Breast epithelium (tissue), 4 donors: ENCODE results near the gene ABTB2. TPM values are rescaled to one million over a fixed set of nuclear protein-coding genes. Genes with fewer than 3 reads are reported as not detected.
A peak's percentile ranks its signal among the peaks of the same experiment; 100 is the strongest.

Source experiments
- DNase-seq, 2 donors: peaks; one replicate each; pipeline ENCODE4 v3.0.0-alpha.2; 2019; ENCODE audit warnings: low spot score in 2 of 2
- H3K27ac ChIP-seq, 2 donors: fragments of 200-600 bp; sonication (generic) in 1 of 2; one replicate each; pipeline ENCODE4 v1.5.1; 2016 to 2019; ENCODE audit warnings: mild to moderate bottlenecking in 1 of 2
- H3K27me3 ChIP-seq, 2 donors: fragments of 200-600 bp; sonication (generic) in 1 of 2; one replicate each; pipeline versions ENCODE4 v1.5.1 to v1.6.0; 2017 to 2019; ENCODE audit warnings: control low read depth in 1 of 2, mild to moderate bottlenecking in 1 of 2
- H3K36me3 ChIP-seq: fragments of 200-600 bp; one replicate; pipeline ENCODE4 v1.5.1; 2019
- H3K4me1 ChIP-seq, 2 donors: fragments of 200-600 bp; sonication (generic); one replicate each; pipeline ENCODE4 v1.5.1; 2016 to 2019; ENCODE audit warnings: control low read depth in 1 of 2
- H3K4me3 ChIP-seq, 3 donors: fragments of 200-600 bp; sonication (generic); 1 replicate in 2 of 3; 2 replicates in 1 of 3; pipeline ENCODE4 v1.5.1; 2016 to 2019; ENCODE audit warnings: mild to moderate bottlenecking in 3 of 3, moderate library complexity in 2 of 3
- H3K9me3 ChIP-seq, 2 donors: fragments of 200-600 bp; sonication (generic) in 1 of 2; one replicate each; pipeline ENCODE4 v1.5.1; 2016 to 2019; ENCODE audit warnings: control low read depth in 1 of 2
- CTCF ChIP-seq, 3 donors: fragments of 450-650 bp; IDR thresholded peaks; one replicate each; pipeline ENCODE4 v1.5.1; 2016 to 2017; ENCODE audit warnings: antibody characterized with exemption in 3 of 3, mild to moderate bottlenecking in 3 of 3, moderate library complexity in 3 of 3
- POLR2A ChIP-seq: fragments of 450-650 bp; IDR thresholded peaks from one replicate; pipeline ENCODE4 v1.6.1; 2016; ENCODE audit warnings: antibody characterized with exemption, mild to moderate bottlenecking, moderate library complexity
- POLR2AphosphoS5 ChIP-seq, 3 donors: sonication (generic); formaldehyde crosslinking; IDR thresholded peaks; one replicate each; pipeline ENCODE4 v1.6.1; 2017; ENCODE audit warnings: antibody characterized with exemption in 3 of 3
- intact Hi-C: fragments of 100-400 bp; cut with DNase I; formaldehyde crosslinking; loops from one replicate; pipeline ENCODE4 v1.15.1; 2023; ENCODE audit warnings: low total_unique reads
- total RNA-seq, 3 donors: library from RNA; depleted of rRNA; stranded (reverse); fragments of >200 nt; gene quantifications; one replicate each; pipeline ENCODE4 v1.1.0, GENCODE V29; 2016

The ABTB2 gene
- total RNA-seq, 3 donors from 2014 or later: 1.3 to 5.6 (median 1.9) TPM

GRCh38 chr11:34160049-34160721, 197.6 kb downstream of the ABTB2 start:
- Histone ChIP-seq H3K27me3 (no peaks in the 10 kb centered on the region), H3K9me3 (no peaks in the 10 kb centered on the region), H3K27ac (no peak overlapping the region), H3K4me3 (no peak overlapping the region), H3K36me3 (no peaks in the 10 kb centered on the region), H3K4me1 (no peaks in the 10 kb centered on the region)
- intact Hi-C loops: loop anchor here (10.0 kb wide), 1 partner anchor 325 kb away; no protein-coding TSS in a partner anchor
- TF ChIP-seq POLR2AphosphoS5 (IDR thresholded peaks at IDR 0.05) (no peak), POLR2A (no peak), CTCF (IDR thresholded peaks at IDR 0.05) (no peak)
- no peak for DNase-seq

GRCh38 chr11:34158661-34159060, 199.1 kb downstream of the ABTB2 start:
- Histone ChIP-seq H3K27me3 (no peaks in the 10 kb centered on the region), H3K36me3 (no peaks in the 10 kb centered on the region), H3K4me3 (no peak overlapping the region), H3K9me3 (no peaks in the 10 kb centered on the region), H3K4me1 (no peaks in the 10 kb centered on the region), H3K27ac (no peak overlapping the region)
- TF ChIP-seq POLR2A: no peak
- TF ChIP-seq POLR2AphosphoS5 (IDR thresholded peaks at IDR 0.05): no peak
- TF ChIP-seq CTCF (IDR thresholded peaks at IDR 0.05): no peak
- intact Hi-C loops: no loop called here
- DNase-seq: no peak

GRCh38 chr11:34157163-34157562, 200.6 kb downstream of the ABTB2 start:
- Histone ChIP-seq H3K27ac (no peak overlapping the region), H3K27me3 (no peaks in the 10 kb centered on the region), H3K4me1 (no peaks in the 10 kb centered on the region), H3K4me3 (no peak overlapping the region), H3K9me3 (no peaks in the 10 kb centered on the region), H3K36me3 (no peaks in the 10 kb centered on the region)
- TF ChIP-seq POLR2AphosphoS5 (IDR thresholded peaks at IDR 0.05): no peak
- TF ChIP-seq CTCF (IDR thresholded peaks at IDR 0.05): no peak
- TF ChIP-seq POLR2A: no peak
- intact Hi-C loops: no loop called here
- no peak for DNase-seq

GRCh38 chr11:34155757-34156062, 202.1 kb downstream of the ABTB2 start:
- H3K27ac ChIP-seq: peak overlapping the region in 1 of 2 donors; percentile 43
- intact Hi-C loops: no loop called here
- DNase-seq: no peak
- no peaks in the 10 kb centered on the region for H3K27me3 ChIP-seq
- no peaks in the 10 kb centered on the region for H3K9me3 ChIP-seq
- H3K36me3 ChIP-seq: no peaks in the 10 kb centered on the region
- no peak overlapping the region for H3K4me3 ChIP-seq
- TF ChIP-seq POLR2A (no peak), CTCF (IDR thresholded peaks at IDR 0.05) (no peak), POLR2AphosphoS5 (IDR thresholded peaks at IDR 0.05) (no peak)
- no peaks in the 10 kb centered on the region for H3K4me1 ChIP-seq

- intact Hi-C loops: no loop called here
- Histone ChIP-seq H3K36me3 (no peaks in the 10 kb centered on the region), H3K27me3 (no peaks in the 10 kb centered on the region), H3K9me3 (no peaks in the 10 kb centered on the region), H3K4me3 (no peak overlapping the region), H3K4me1 (no peaks in the 10 kb centered on the region), H3K27ac (peak overlapping the region in 1 of 2 donors; percentile 43)
- TF ChIP-seq POLR2AphosphoS5 (IDR thresholded peaks at IDR 0.05) (no peak), CTCF (IDR thresholded peaks at IDR 0.05) (no peak), POLR2A (no peak)
- no peak for DNase-seq
Measured at GRCh38 chr11:34155057-34155756, 202.6 kb downstream of the ABTB2 start.
